HepG2 (cell line): ENCODE results near the gene ABCA13. TPM values are rescaled to one million over a fixed set of nuclear protein-coding genes. Genes with fewer than 3 reads are reported as not detected.

ENCODE experiments used
- AFF4 ChIP-seq: sonication (generic); formaldehyde crosslinking; IDR thresholded peaks from 2 replicates; pipeline ENCODE4 v1.4.0; 2020; ENCODE audit warnings: missing genetic modification reagents
- BCL3 ChIP-seq: sonication (generic); formaldehyde crosslinking; IDR thresholded peaks from 2 replicates; pipeline ENCODE4 v1.5.1; 2020; ENCODE audit warnings: mild to moderate bottlenecking, missing genetic modification reagents, moderate library complexity
- GTF2F1 ChIP-seq: fragments of 150-350 bp; IDR thresholded peaks from 2 replicates; pipeline ENCODE4 v1.6.1; 2014; ENCODE audit warnings: low read length
- GZF1 ChIP-seq: sonication (generic); formaldehyde crosslinking; IDR thresholded peaks from 2 replicates; pipeline ENCODE4 v1.5.1; 2020; ENCODE audit warnings: mild to moderate bottlenecking, missing genetic modification reagents
- JUND ChIP-seq: sonication (generic); formaldehyde crosslinking; IDR thresholded peaks from 2 replicates; pipeline ENCODE4 v1.8.0; 2022; ENCODE audit warnings: mild to moderate bottlenecking, missing genetic modification reagents
- NR2F2 ChIP-seq: IDR thresholded peaks from 2 replicates; pipeline ENCODE4 v1.6.1; 2012; ENCODE audit warnings: low read depth, inconsistent platforms, borderline replicate concordance
- PHF20 ChIP-seq: sonication (generic); formaldehyde crosslinking; IDR thresholded peaks from 2 replicates; pipeline ENCODE4 v1.5.0; 2020; ENCODE audit warnings: mild to moderate bottlenecking, missing genetic modification reagents
- STAG1 ChIP-seq: sonication (generic); formaldehyde crosslinking; IDR thresholded peaks from 2 replicates; pipeline ENCODE4 v1.4.0; 2020; ENCODE audit warnings: missing genetic modification reagents
- TEF ChIP-seq: sonication (generic); formaldehyde crosslinking; IDR thresholded peaks from 2 replicates; pipeline ENCODE4 v1.5.0; 2020; ENCODE audit warnings: missing genetic modification reagents
- ZNF143 ChIP-seq: sonication (generic); formaldehyde crosslinking; IDR thresholded peaks from 2 replicates; pipeline ENCODE4 v1.4.0; 2020; ENCODE audit warnings: missing genetic modification reagents
- ZNF296 ChIP-seq: sonication (generic); formaldehyde crosslinking; conservative IDR thresholded peaks from 2 replicates; pipeline ENCODE4 v1.5.0; 2020; ENCODE audit warnings: mild to moderate bottlenecking, missing genetic modification reagents
- polyA plus RNA-seq, 8 experiments: library from polyadenylated mRNA; depleted of rRNA in 3 of 8; stranded (reverse) in 7 of 8; unstranded in 1 of 8; fragments of >200 nt; fragmentation: Illumina TruSeq in 4 of 8; extraction: Trizol in 4 of 8; gene quantifications; 2 replicates each; pipeline versions ENCODE4 v1.2.1 to v1.2.3, GENCODE V29; 2011 to 2016; ENCODE audit warnings: low read depth in 4 of 8, missing spikeins in 1 of 8, mixed read lengths in 1 of 8; ENCODE audit not compliant: insufficient read depth in 1 of 8
- total RNA-seq, 5 experiments: library from RNA; depleted of rRNA; stranded (reverse); fragments of >200 nt; fragmentation: Illumina TruSeq; extraction: Trizol; gene quantifications; 2 replicates each; pipeline ENCODE4 v1.2.3, GENCODE V29; 2016; ENCODE audit warnings: low read depth in 1 of 5

The ABCA13 gene
- total and polyA plus RNA-seq, 2 of the 13 experiments (the other 11 are each of a cell fraction or from before 2014, with no cell fraction given), result 0.03 TPM; not detected in 1

- TF ChIP-seq NR2F2 (no peak), ZNF143 (CRISPR knock-in tag) (no peak), PHF20 (no peak), AFF4 (CRISPR knock-in tag) (no peak), ZNF296 (no peak), BCL3 (no peak), GTF2F1 (no peak), TEF (no peak), GZF1 (CRISPR knock-in tag) (no peak), STAG1 (no peak), JUND (CRISPR knock-in tag) (no peak)
- TF ChIP-seq, all 625 proteins: peak for 0
These were observed 36.0 kb downstream of the ABCA13 start (continued) for GRCh38 chr7:48207155-48207675.
